Body of pancreas (tissue), 4 donors: ENCODE data around the gene CEACAM3.

ENCODE experiments used
- POLR2A ChIP-seq, 3 donors: fragments of 450-650 bp; IDR thresholded peaks; one replicate each; pipeline ENCODE4 v1.6.1; 2016; ENCODE audit warnings: antibody characterized with exemption in 3 of 3, mild to moderate bottlenecking in 2 of 3
- TF ChIP-seq, protein P1 (sequence below), 7 experiments: fragments of 450-650 bp in 4 of 7; fragments of 200-600 bp in 3 of 7; sonication (generic) in 3 of 7; IDR thresholded peaks; one replicate each; pipeline ENCODE4 v1.5.1; 2016 to 2019; ENCODE audit warnings: antibody characterized with exemption in 7 of 7

DNA sequence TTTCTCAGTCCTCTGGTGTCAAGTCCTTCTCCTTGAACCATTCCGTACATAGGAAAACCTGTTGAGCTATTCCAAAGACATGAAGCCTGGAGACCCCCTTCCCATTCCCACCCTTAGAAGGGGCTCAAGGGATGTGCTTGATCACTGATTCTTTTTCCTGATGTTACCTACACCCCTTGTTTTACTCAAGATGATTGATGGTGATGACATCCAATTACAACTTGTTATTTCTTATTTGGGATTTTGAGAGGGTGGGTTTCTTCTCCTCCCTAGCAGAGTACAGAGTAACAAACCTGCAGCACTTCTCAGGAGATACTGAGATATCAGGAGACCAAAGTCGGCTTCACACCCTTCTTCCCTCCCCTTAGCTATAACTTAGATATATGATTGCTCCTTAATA is 57.0 kb downstream of the CEACAM3 start:
- TF ChIP-seq, protein P1, sequence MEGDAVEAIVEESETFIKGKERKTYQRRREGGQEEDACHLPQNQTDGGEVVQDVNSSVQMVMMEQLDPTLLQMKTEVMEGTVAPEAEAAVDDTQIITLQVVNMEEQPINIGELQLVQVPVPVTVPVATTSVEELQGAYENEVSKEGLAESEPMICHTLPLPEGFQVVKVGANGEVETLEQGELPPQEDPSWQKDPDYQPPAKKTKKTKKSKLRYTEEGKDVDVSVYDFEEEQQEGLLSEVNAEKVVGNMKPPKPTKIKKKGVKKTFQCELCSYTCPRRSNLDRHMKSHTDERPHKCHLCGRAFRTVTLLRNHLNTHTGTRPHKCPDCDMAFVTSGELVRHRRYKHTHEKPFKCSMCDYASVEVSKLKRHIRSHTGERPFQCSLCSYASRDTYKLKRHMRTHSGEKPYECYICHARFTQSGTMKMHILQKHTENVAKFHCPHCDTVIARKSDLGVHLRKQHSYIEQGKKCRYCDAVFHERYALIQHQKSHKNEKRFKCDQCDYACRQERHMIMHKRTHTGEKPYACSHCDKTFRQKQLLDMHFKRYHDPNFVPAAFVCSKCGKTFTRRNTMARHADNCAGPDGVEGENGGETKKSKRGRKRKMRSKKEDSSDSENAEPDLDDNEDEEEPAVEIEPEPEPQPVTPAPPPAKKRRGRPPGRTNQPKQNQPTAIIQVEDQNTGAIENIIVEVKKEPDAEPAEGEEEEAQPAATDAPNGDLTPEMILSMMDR (IDR thresholded peaks at IDR 0.05), result no peak
- no peak for TF ChIP-seq POLR2A (IDR thresholded peaks at IDR 0.05)
